Vagina (tissue), 2 donors: ENCODE measurements around the gene MTA1.

ENCODE experiments used
- CTCF ChIP-seq, 3 experiments: fragments of 450-650 bp in 2 of 3; fragments of 200-600 bp in 1 of 3; sonication (generic) in 1 of 3; IDR thresholded peaks; one replicate each; pipeline ENCODE4 v1.5.1; 2017 to 2019; ENCODE audit warnings: antibody characterized with exemption in 3 of 3, mild to moderate bottlenecking in 2 of 3, moderate library complexity in 2 of 3
- POLR2A ChIP-seq, 2 donors: fragments of 450-650 bp; IDR thresholded peaks; one replicate each; pipeline ENCODE4 v1.6.1; 2017; ENCODE audit warnings: antibody characterized with exemption in 2 of 2, mild to moderate bottlenecking in 2 of 2, moderate library complexity in 2 of 2

GRCh38 chr14:105374389-105374788, 45.2 kb upstream of the MTA1 start:
- TF ChIP-seq CTCF (IDR thresholded peaks at IDR 0.05) (no peak), POLR2A (IDR thresholded peaks at IDR 0.05) (no peak)
